Measurements from ENCODE around the gene PLEKHA7. TPM values are rescaled to one million over a fixed set of nuclear protein-coding genes. Genes with fewer than 3 reads are reported as not detected.

PLEKHA7 gene
- total and polyA plus RNA-seq, 7 donors, result 0.74 to 2.6 (median 1.2) TPM

- Histone ChIP-seq H3K4me3 (no peak overlapping the region), H3K27ac (no peak overlapping the region), H3K36me3 (ENCODE audit: insufficient read depth in 1 of 2, low read depth in 1 of 2) (no peaks in the 10 kb centered on the region), H3K9me3 (no peaks in the 10 kb centered on the region), H3K27me3 (ENCODE audit: insufficient read depth in 3 of 3, low read length in 2 of 3) (no peaks in the 10 kb centered on the region), H3K4me1 (peaks cover 6% of the 10 kb centered on the region)
- 78 to 79% (median 78%) methylated on average over 13 of the region's 13 CpGs for WGBS, 3 donors
- TF ChIP-seq, protein P1, sequence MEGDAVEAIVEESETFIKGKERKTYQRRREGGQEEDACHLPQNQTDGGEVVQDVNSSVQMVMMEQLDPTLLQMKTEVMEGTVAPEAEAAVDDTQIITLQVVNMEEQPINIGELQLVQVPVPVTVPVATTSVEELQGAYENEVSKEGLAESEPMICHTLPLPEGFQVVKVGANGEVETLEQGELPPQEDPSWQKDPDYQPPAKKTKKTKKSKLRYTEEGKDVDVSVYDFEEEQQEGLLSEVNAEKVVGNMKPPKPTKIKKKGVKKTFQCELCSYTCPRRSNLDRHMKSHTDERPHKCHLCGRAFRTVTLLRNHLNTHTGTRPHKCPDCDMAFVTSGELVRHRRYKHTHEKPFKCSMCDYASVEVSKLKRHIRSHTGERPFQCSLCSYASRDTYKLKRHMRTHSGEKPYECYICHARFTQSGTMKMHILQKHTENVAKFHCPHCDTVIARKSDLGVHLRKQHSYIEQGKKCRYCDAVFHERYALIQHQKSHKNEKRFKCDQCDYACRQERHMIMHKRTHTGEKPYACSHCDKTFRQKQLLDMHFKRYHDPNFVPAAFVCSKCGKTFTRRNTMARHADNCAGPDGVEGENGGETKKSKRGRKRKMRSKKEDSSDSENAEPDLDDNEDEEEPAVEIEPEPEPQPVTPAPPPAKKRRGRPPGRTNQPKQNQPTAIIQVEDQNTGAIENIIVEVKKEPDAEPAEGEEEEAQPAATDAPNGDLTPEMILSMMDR (IDR thresholded peaks at IDR 0.05), result no peak
- intact Hi-C loops (cut with DNase I), result no loop called here
- peak; percentile 19 to 52 (median 36) for ATAC-seq
- peak in 1 of 2 donors; percentile 38 for DNase-seq
Measured at GRCh38 chr11:16791191-16791961, 222.8 kb downstream of the PLEKHA7 start.

DNA sequence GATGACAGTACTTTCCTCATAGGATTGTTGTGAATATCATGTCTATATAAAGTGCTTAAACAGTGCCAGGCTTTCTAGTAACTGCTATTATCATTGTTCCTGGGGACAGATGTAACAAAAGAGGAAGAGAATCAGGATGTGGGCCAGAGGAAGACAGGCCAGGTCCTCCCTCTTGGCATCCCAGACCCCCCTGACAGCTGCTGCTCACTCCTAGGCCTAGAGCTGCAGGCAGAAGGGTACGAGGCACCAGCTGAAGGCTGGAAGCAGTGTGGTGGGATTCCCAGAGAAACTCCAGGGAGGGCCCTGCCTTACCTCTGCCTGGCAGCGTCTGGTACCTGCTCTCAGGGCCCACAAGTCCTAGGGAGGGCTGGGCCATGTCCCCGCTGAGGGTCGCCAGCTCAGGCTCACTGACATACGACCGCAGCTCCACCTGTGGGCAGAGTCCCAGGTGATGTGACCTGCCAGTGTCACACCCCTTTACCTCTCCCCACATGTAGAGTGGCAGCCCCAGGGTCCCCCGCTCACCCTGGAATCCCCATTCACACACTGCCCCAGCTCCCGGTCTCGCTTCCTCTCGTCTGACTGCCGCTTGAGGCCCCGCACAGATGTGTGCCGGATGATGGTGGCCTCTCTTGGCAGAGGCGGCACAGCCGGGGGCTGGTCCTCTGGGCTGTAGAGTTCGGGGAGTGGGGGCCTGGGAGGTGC lies 223.6 kb downstream of the PLEKHA7 start:
- DNase-seq (no peak), ATAC-seq (no peak)
- Histone ChIP-seq H3K27me3 (ENCODE audit: insufficient read depth in 3 of 3, low read length in 2 of 3) (no peaks in the 10 kb centered on the region), H3K4me1 (peaks cover 9% of the 10 kb centered on the region), H3K9me3 (no peaks in the 10 kb centered on the region), H3K4me3 (no peak overlapping the region), H3K36me3 (ENCODE audit: insufficient read depth in 1 of 2, low read depth in 1 of 2) (no peaks in the 10 kb centered on the region), H3K27ac (no peak overlapping the region)
- intact Hi-C loops (cut with DNase I), result no loop called here
- WGBS, 3 donors, result 86 to 87% (median 87%) methylated on average over 16 of the region's 16 CpGs
- TF ChIP-seq, protein P1 (IDR thresholded peaks at IDR 0.05), result no peak

DNA sequence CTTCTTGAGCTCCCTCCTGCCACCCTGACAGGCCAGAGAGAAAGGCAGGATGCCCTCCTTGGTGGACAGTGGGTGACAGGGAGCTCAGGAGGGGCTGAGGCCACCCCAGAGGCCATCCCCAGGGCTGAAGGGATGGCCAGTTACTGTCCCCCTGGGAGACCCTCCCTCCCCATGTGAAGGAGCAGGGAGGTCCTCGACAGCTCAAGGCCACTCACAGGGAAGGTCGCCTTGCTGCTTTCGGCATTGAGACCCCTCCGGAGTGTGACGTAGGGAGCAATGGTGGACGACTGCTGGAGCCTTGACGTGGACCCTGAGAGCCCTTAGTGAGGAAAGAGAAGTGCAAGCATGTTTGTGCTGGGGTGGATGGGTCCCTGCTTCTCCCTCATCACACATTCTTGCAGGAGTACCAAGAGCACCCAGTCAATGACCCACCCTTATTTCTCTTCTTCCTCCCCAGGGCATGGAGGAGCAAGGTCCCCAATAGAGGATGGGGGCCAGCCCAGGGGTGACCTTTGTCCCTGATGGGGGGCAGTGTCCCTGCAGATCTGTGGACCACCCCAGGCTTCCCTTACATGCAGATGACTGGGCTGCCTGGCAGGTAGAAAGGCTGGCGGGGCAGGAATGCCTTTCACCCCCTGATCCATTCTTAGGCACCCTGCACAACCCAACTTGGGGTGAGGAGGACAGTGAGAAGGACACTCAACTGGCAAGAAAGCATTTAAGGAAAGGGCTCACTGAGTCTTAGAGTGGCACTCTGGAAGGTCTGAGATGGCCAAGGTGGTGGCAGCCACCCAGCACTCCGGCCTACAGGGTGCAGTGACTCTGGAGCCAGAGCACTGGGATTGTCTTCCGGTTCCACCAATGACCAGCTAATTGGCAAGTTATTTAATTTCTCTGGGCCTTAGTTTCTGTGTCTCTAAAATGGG lies 224.4 kb downstream of the PLEKHA7 start:
- Histone ChIP-seq H3K9me3 (no peaks in the 10 kb centered on the region), H3K36me3 (ENCODE audit: insufficient read depth in 1 of 2, low read depth in 1 of 2) (no peaks in the 10 kb centered on the region), H3K27me3 (ENCODE audit: insufficient read depth in 3 of 3, low read length in 2 of 3) (no peaks in the 10 kb centered on the region), H3K27ac (no peak overlapping the region), H3K4me1 (peaks cover 12% of the 10 kb centered on the region), H3K4me3 (no peak overlapping the region)
- intact Hi-C loops (cut with DNase I), result loop anchor here (2.0 to 10.0 kb wide), 4 partner anchors 93 to 275 kb away; no protein-coding TSS in a partner anchor
- 91 to 92% (median 92%) methylated on average over 10 of the region's 10 CpGs for WGBS, 3 donors
- ATAC-seq (no peak), DNase-seq (no peak)
- TF ChIP-seq, protein P1 (IDR thresholded peaks at IDR 0.05), result no peak

GRCh38 chr11:16789063-16789420 lies 225.2 kb downstream of the PLEKHA7 start:
- intact Hi-C loops (cut with DNase I), result loop anchor here (2.0 to 10.0 kb wide), 4 partner anchors 94 to 276 kb away; no protein-coding TSS in a partner anchor
- ATAC-seq, result peak in 2 of 4 donors; percentile 22 to 47
- Histone ChIP-seq H3K36me3 (ENCODE audit: insufficient read depth in 1 of 2, low read depth in 1 of 2) (no peaks in the 10 kb centered on the region), H3K4me3 (no peak overlapping the region), H3K9me3 (no peaks in the 10 kb centered on the region), H3K4me1 (peaks cover 12% of the 10 kb centered on the region), H3K27ac (no peak overlapping the region), H3K27me3 (ENCODE audit: insufficient read depth in 3 of 3, low read length in 2 of 3) (no peaks in the 10 kb centered on the region)
- TF ChIP-seq, protein P1 (IDR thresholded peaks at IDR 0.05), result no peak
- DNase-seq, result no peak
- 69 to 83% (median 70%) methylated on average over 12 to 13 of the region's 13 CpGs for WGBS, 3 donors
